Ascending aorta (tissue), 2 donors: Measurements from ENCODE around the gene SLC27A4. TPM values are rescaled to one million over a fixed set of nuclear protein-coding genes. Genes with fewer than 3 reads are reported as not detected.

Experiments
- DNase-seq, 2 donors: peaks; one replicate each; pipeline ENCODE4 v3.0.0-alpha.2; 2019; ENCODE audit warnings: low spot score in 2 of 2
- H3K27ac ChIP-seq, 2 donors: fragments of 200-600 bp; sonication (generic); one replicate each; pipeline ENCODE4 v1.5.1; 2016 to 2017; ENCODE audit warnings: mild to moderate bottlenecking in 1 of 2
- H3K27me3 ChIP-seq: fragments of 200-600 bp; sonication (generic); one replicate; pipeline ENCODE4 v1.5.1; 2017
- H3K36me3 ChIP-seq, 2 donors: fragments of 200-600 bp; sonication (generic); one replicate each; pipeline ENCODE4 v1.5.1; 2016
- H3K4me1 ChIP-seq, 2 donors: fragments of 200-600 bp; sonication (generic); one replicate each; pipeline ENCODE4 v1.5.1; 2016 to 2017; ENCODE audit warnings: mild to moderate bottlenecking in 1 of 2
- H3K4me3 ChIP-seq, 2 donors: fragments of 200-600 bp; sonication (generic); one replicate each; pipeline ENCODE4 v1.5.1; 2016 to 2017; ENCODE audit warnings: mild to moderate bottlenecking in 1 of 2
- H3K9me3 ChIP-seq, 2 donors: fragments of 200-600 bp; sonication (generic); one replicate each; pipeline ENCODE4 v1.5.1; 2016
- intact Hi-C: fragments of 100-400 bp; cut with DNase I; formaldehyde crosslinking; loops from one replicate; pipeline ENCODE4 v1.15.1; 2023
- total RNA-seq: library from RNA; depleted of rRNA; stranded (reverse); fragments of >200 nt; gene quantifications from one replicate; pipeline ENCODE4 v1.1.0, GENCODE V29; 2016
- TF ChIP-seq, protein P1 (sequence below), 3 experiments: fragments of 200-600 bp in 2 of 3; fragments of 450-650 bp in 1 of 3; sonication (generic) in 2 of 3; IDR thresholded peaks; one replicate each; pipeline ENCODE4 v1.5.1; 2016 to 2019; ENCODE audit warnings: antibody characterized with exemption in 3 of 3, mild to moderate bottlenecking in 1 of 3, moderate library complexity in 1 of 3

The SLC27A4 gene
- total RNA-seq, 1 donor from 2014 or later: 16.6 TPM

DNA sequence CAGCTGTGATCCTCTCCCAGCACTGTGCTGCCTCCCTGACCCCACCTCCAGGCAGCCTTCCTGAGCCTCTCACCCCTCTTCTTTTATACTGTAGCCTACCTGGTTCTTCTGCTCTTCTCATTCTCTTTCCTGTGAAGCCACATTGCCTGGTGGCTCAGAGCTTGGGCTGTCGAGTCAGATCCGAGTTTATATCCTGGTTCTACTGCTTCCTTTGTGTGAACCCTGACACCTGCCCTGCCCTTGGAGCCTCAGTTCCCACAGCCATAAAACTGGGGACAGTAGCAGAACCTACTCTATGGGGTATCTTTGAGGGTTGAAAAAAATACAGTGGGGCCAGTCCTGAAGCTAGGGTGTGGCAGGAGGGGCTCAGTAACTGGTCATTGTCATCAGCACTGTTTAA is 8.8 kb downstream of the SLC27A4 start:
- Histone ChIP-seq H3K9me3 (no peaks in the 10 kb centered on the region), H3K27me3 (no peaks in the 10 kb centered on the region), H3K27ac (no peak overlapping the region), H3K4me3 (no peak overlapping the region), H3K4me1 (no peaks in the 10 kb centered on the region), H3K36me3 (peaks cover 70 to 86% of the 10 kb centered on the region in 2 donors)
- DNase-seq: no peak
- TF ChIP-seq, protein P1, sequence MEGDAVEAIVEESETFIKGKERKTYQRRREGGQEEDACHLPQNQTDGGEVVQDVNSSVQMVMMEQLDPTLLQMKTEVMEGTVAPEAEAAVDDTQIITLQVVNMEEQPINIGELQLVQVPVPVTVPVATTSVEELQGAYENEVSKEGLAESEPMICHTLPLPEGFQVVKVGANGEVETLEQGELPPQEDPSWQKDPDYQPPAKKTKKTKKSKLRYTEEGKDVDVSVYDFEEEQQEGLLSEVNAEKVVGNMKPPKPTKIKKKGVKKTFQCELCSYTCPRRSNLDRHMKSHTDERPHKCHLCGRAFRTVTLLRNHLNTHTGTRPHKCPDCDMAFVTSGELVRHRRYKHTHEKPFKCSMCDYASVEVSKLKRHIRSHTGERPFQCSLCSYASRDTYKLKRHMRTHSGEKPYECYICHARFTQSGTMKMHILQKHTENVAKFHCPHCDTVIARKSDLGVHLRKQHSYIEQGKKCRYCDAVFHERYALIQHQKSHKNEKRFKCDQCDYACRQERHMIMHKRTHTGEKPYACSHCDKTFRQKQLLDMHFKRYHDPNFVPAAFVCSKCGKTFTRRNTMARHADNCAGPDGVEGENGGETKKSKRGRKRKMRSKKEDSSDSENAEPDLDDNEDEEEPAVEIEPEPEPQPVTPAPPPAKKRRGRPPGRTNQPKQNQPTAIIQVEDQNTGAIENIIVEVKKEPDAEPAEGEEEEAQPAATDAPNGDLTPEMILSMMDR (IDR thresholded peaks at IDR 0.05): no peak
- intact Hi-C loops: no loop called here

DNA sequence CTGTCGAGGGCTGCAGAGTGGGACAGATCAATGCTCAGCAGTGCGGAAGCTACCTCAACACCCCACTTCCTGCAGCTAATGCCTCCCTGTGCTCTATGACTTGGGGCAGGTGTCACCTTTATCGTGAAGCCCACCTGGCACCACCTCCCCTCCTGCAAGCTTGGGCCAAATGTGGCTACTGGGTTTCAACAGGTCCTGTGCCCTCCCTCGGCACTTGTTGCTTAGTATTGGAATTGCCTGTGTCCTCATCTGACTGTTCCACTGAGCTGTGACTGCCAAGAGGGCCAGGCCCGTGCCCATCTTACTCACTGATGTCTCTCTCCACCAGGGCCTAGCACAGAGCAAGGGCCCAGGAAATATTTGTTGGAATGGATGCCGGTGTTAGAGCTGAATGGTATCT is 9.4 kb downstream of the SLC27A4 start:
- no peaks in the 10 kb centered on the region for H3K4me1 ChIP-seq
- H3K27ac ChIP-seq: no peak overlapping the region
- intact Hi-C loops: no loop called here
- H3K9me3 ChIP-seq: no peaks in the 10 kb centered on the region
- H3K27me3 ChIP-seq: no peaks in the 10 kb centered on the region
- DNase-seq: no peak
- peaks cover 70 to 84% of the 10 kb centered on the region in 2 donors for H3K36me3 ChIP-seq
- TF ChIP-seq, protein P1 (IDR thresholded peaks at IDR 0.05): no peak
- H3K4me3 ChIP-seq: no peak overlapping the region

DNA sequence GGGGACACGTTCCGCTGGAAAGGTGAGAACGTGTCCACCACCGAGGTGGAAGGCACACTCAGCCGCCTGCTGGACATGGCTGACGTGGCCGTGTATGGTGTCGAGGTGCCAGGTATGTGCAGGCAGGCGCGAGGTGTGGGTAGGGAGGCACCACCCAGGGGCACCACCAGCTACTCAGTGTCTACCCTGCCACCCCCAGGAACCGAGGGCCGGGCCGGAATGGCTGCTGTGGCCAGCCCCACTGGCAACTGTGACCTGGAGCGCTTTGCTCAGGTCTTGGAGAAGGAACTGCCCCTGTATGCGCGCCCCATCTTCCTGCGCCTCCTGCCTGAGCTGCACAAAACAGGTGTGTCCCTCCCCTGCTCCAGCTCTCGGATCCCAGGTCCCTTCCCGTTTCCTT is 15.1 kb downstream of the SLC27A4 start:
- no peaks in the 10 kb centered on the region for H3K4me1 ChIP-seq

DNA sequence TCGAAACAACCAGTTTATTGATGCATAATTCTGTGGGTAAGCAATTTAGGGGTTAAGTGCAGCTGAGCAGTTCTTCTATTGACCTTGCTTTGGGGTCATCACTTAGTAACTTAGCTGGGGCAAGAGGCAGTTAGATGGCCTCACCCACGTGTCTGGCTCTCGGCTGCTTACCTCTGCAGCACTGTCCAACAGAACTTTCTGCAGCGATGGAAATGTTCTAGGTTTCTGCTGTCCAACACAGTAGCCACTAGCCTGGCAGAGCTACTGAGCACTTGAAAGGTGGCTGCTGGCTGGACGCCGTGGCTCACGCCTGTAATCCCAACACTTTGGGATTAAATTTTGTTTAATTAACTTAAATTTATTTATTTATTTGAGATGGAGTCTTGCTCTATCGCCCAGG is 17.8 kb downstream of the SLC27A4 start:
- H3K36me3 ChIP-seq: peaks cover 27 to 44% of the 10 kb centered on the region in 2 donors
- intact Hi-C loops: no loop called here
- no peaks in the 10 kb centered on the region for H3K9me3 ChIP-seq
- no peaks in the 10 kb centered on the region for H3K27me3 ChIP-seq
- TF ChIP-seq, protein P1 (IDR thresholded peaks at IDR 0.05): no peak
- H3K4me3 ChIP-seq: no peak overlapping the region
- no peak for DNase-seq
- peaks cover 0 to 10% of the 10 kb centered on the region in 2 donors for H3K4me1 ChIP-seq
- no peak overlapping the region for H3K27ac ChIP-seq

More for the DNA sequence above, 15.1 kb downstream of the SLC27A4 start:
- no peaks in the 10 kb centered on the region for H3K27me3 ChIP-seq
- H3K27ac ChIP-seq: no peak overlapping the region
- DNase-seq: no peak
- TF ChIP-seq, protein P1 (IDR thresholded peaks at IDR 0.05): no peak
- H3K9me3 ChIP-seq: no peaks in the 10 kb centered on the region
- no peak overlapping the region for H3K4me3 ChIP-seq
- H3K36me3 ChIP-seq: peaks cover 35 to 62% of the 10 kb centered on the region in 2 donors
- intact Hi-C loops: no loop called here

DNA sequence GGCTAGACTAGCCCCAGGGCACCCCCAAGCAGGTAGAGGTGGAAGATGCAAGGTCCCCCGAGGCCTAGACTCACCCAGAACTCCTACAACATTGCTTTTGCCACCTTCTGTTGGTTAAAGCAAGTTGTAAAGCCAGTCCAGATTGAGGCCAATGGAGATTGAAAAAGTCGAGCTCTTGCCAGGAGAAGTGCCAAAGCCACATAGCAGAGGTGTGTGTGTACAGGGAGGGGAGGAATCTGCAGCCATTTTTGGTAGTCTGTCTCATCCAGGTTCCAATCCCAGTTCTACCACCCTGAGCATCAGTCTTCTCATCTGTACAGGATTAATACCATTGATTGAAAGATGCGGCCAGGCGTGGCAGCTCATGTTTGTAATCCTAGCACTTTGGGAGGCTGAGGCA is 18.5 kb downstream of the SLC27A4 start:
- Histone ChIP-seq H3K36me3 (peaks cover 27 to 40% of the 10 kb centered on the region in 2 donors), H3K4me3 (no peak overlapping the region), H3K9me3 (no peaks in the 10 kb centered on the region), H3K4me1 (peaks cover 0 to 10% of the 10 kb centered on the region in 2 donors), H3K27ac (no peak overlapping the region), H3K27me3 (no peaks in the 10 kb centered on the region)
- no peak for DNase-seq
- TF ChIP-seq, protein P1 (IDR thresholded peaks at IDR 0.05): no peak
- intact Hi-C loops: no loop called here

DNA sequence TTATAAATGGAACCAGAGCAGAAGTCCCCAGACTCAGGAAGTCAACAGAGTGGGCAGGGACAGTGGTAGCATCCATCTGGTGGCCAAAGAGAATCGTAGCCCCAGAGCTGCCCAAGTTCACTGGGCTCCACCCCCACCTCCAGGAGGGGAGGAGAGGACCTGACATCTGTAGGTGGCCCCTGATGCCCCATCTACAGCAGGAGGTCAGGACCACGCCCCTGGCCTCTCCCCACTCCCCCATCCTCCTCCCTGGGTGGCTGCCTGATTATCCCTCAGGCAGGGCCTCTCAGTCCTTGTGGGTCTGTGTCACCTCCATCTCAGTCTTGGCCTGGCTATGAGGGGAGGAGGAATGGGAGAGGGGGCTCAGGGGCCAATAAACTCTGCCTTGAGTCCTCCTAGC is 20.5 kb downstream of the SLC27A4 start:
- intact Hi-C loops: no loop called here
- TF ChIP-seq, protein P1 (IDR thresholded peaks at IDR 0.05): no peak
- H3K27ac ChIP-seq: peak overlapping the region; percentile 46 to 58

More for the DNA sequence above, 20.5 kb downstream of the SLC27A4 start:
- Histone ChIP-seq H3K4me3 (no peak overlapping the region), H3K36me3 (peaks cover 11 to 24% of the 10 kb centered on the region in 2 donors), H3K4me1 (peaks cover 4 to 19% of the 10 kb centered on the region in 2 donors), H3K27me3 (no peaks in the 10 kb centered on the region), H3K9me3 (no peaks in the 10 kb centered on the region)
- no peak for DNase-seq
